Tongue (tissue), 3 donors: Measurements from ENCODE around the gene ANKRD36. TPM values are rescaled to one million over a fixed set of nuclear protein-coding genes. Genes with fewer than 3 reads are reported as not detected.
"Not testable (repeated sequence)": the region's sequence is repeated elsewhere in the genome, so short reads cannot be mapped to it uniquely, and the experiment has no call there.

Source experiments
- DNase-seq: peaks from one replicate; pipeline ENCODE4 v3.0.0-alpha.2; 2015
- small RNA-seq: library from RNA; depleted of rRNA; stranded (forward); fragments of <200 nt; gene quantifications from one replicate; pipeline ENCODE3, GENCODE V24; 2014; ENCODE audit warnings: low replicate concordance
- total RNA-seq: library from RNA; depleted of rRNA; stranded (reverse); fragments of >200 nt; gene quantifications from one replicate; pipeline ENCODE4 v1.2.3, GENCODE V29; 2014

The ANKRD36 gene
- total RNA-seq, 1 donor from 2014 or later: 94.4 TPM

DNA sequence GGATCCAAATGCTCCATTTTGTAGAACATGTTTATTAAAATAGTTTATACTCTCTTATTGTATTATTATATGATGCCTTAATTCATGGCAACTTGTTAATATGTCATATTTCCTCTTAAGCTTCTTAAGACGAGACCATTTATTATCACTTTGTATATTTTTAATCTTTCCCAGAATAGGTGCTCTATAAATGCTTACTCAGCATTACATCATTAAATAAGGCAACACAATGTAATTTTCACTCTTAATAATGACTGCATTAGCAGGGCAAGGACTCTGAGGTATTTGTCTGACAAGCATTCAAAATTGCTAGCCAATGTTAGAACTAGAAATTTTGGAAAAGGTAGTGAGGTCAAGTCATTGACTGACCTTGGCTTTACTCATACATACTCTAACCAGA is 180.7 kb downstream of the ANKRD36 start:
- DNase-seq: not testable (repeated sequence)

Small RNAs within 50 kb of the gene (small RNA-seq; reads per million reads assigned to genes)
- not detected for gene RN7SL313P

Other genes with a start within 250 kb of the ANKRD36 start
- 52.2 TPM for gene SEMA4C, start 243.1 kb upstream of the ANKRD36 start, total RNA-seq
- not detected for gene FAM178B, start 126.6 kb upstream of the ANKRD36 start, total RNA-seq
- 15.9 TPM for gene FAHD2B, start 18.3 kb upstream of the ANKRD36 start, total RNA-seq